ENCODE measurements around the gene FBXO9.

Gene FBXO9

GRCh38 chr6:53027131-53027718 is 38.0 kb upstream of the FBXO9 start:
- TF ChIP-seq TOX (CRISPR knock-in tag; IDR thresholded peaks at IDR 0.05; ENCODE audit: borderline replicate concordance): no peak
- no peak for TF ChIP-seq ZNF565 (CRISPR knock-in tag; conservative IDR thresholded peaks at IDR 0.05; ENCODE audit: low read depth)
- no peak for TF ChIP-seq BACH2 (CRISPR knock-in tag; IDR thresholded peaks at IDR 0.05; ENCODE audit: borderline replicate concordance)
- TF ChIP-seq ZFP3 (CRISPR knock-in tag; IDR thresholded peaks at IDR 0.05): no peak
- TF ChIP-seq POU6F1 (CRISPR knock-in tag; IDR thresholded peaks at IDR 0.05; ENCODE audit: borderline replicate concordance, low read depth): no peak
- TF ChIP-seq PPARA (CRISPR knock-in tag; IDR thresholded peaks at IDR 0.05; ENCODE audit: borderline replicate concordance): no peak
- TF ChIP-seq GLIS3 (CRISPR knock-in tag; IDR thresholded peaks at IDR 0.05): no peak
- ATAC-seq: no peak

GRCh38 chr6:53028467-53028866 is 36.7 kb upstream of the FBXO9 start:
- TF ChIP-seq TOX (CRISPR knock-in tag; IDR thresholded peaks at IDR 0.05; ENCODE audit: borderline replicate concordance) (no peak), TSHZ2 (CRISPR knock-in tag; IDR thresholded peaks at IDR 0.05) (no peak), ESRRG (CRISPR knock-in tag; IDR thresholded peaks at IDR 0.05) (no peak), RARB (CRISPR knock-in tag; IDR thresholded peaks at IDR 0.05) (no peak), ZNF70 (CRISPR knock-in tag; IDR thresholded peaks at IDR 0.05) (no peak), CREB5 (CRISPR knock-in tag; IDR thresholded peaks at IDR 0.05; ENCODE audit: low read depth) (no peak), TCF4 (CRISPR knock-in tag; IDR thresholded peaks at IDR 0.05; ENCODE audit: borderline replicate concordance) (no peak), ZNF565 (CRISPR knock-in tag; conservative IDR thresholded peaks at IDR 0.05; ENCODE audit: low read depth) (no peak), ZNF8 (CRISPR knock-in tag; IDR thresholded peaks at IDR 0.05) (no peak), SNAI2 (CRISPR knock-in tag; IDR thresholded peaks at IDR 0.05) (no peak), GLIS3 (CRISPR knock-in tag; IDR thresholded peaks at IDR 0.05) (no peak), ISL1 (CRISPR knock-in tag; IDR thresholded peaks at IDR 0.05) (no peak), CSDC2 (CRISPR knock-in tag; IDR thresholded peaks at IDR 0.05) (no peak), OSR1 (CRISPR knock-in tag; IDR thresholded peaks at IDR 0.05) (no peak)
- ATAC-seq: no peak

- ATAC-seq: no peak
- no peak for TF ChIP-seq TCF4 (CRISPR knock-in tag; IDR thresholded peaks at IDR 0.05; ENCODE audit: borderline replicate concordance)
- TF ChIP-seq ZFP3 (CRISPR knock-in tag; IDR thresholded peaks at IDR 0.05): no peak
- no peak for TF ChIP-seq CREB5 (CRISPR knock-in tag; IDR thresholded peaks at IDR 0.05; ENCODE audit: low read depth)
- TF ChIP-seq SNAI2 (CRISPR knock-in tag; IDR thresholded peaks at IDR 0.05): no peak
- no peak for TF ChIP-seq POU6F1 (CRISPR knock-in tag; IDR thresholded peaks at IDR 0.05; ENCODE audit: borderline replicate concordance, low read depth)
- TF ChIP-seq ZC3H10 (CRISPR knock-in tag; IDR thresholded peaks at IDR 0.05): no peak
- no peak for TF ChIP-seq ZNF70 (CRISPR knock-in tag; IDR thresholded peaks at IDR 0.05)
- no peak for TF ChIP-seq GLIS3 (CRISPR knock-in tag; IDR thresholded peaks at IDR 0.05)
- no peak for TF ChIP-seq ZNF8 (CRISPR knock-in tag; IDR thresholded peaks at IDR 0.05)
- no peak for TF ChIP-seq ESRRG (CRISPR knock-in tag; IDR thresholded peaks at IDR 0.05)
- no peak for TF ChIP-seq ARNTL (CRISPR knock-in tag; IDR thresholded peaks at IDR 0.05; ENCODE audit: borderline replicate concordance, low read depth)
- no peak for TF ChIP-seq CSRNP3 (CRISPR knock-in tag; IDR thresholded peaks at IDR 0.05)
- TF ChIP-seq CSDC2 (CRISPR knock-in tag; IDR thresholded peaks at IDR 0.05): no peak
- no peak for TF ChIP-seq TSHZ2 (CRISPR knock-in tag; IDR thresholded peaks at IDR 0.05)
- TF ChIP-seq OSR1 (CRISPR knock-in tag; IDR thresholded peaks at IDR 0.05): no peak
- TF ChIP-seq PPARA (CRISPR knock-in tag; IDR thresholded peaks at IDR 0.05; ENCODE audit: borderline replicate concordance): no peak
Observed at GRCh38 chr6:53029257-53029656, 35.9 kb upstream of the FBXO9 start.

Data from SK-N-SH treated with all-trans-retinoic acid at 6 μM for 48 hours (cell line).